ENCODE results near the gene WDR64.

GRCh38 chr1:241715956-241716355 lies 63.9 kb downstream of the WDR64 start:
- TF ChIP-seq CTCF (IDR thresholded peaks at IDR 0.05; ENCODE audit: poor library complexity, severe bottlenecking) (no peak), POLR2AphosphoS5 (IDR thresholded peaks at IDR 0.05) (no peak), SMC3 (conservative IDR thresholded peaks at IDR 0.05; ENCODE audit: poor library complexity) (no peak), MXI1 (conservative IDR thresholded peaks at IDR 0.05; ENCODE audit: poor library complexity, severe bottlenecking) (no peak), EZH2 (IDR thresholded peaks at IDR 0.05; ENCODE audit: borderline replicate concordance, insufficient read depth, low read length, poor library complexity, severe bottlenecking) (no peak), REST (IDR thresholded peaks at IDR 0.05; ENCODE audit: borderline replicate concordance) (no peak), EP300 (conservative IDR thresholded peaks at IDR 0.05; ENCODE audit: poor library complexity, severe bottlenecking) (no peak)

Measured in neural cell (in vitro differentiated cells).